Right ventricle myocardium superior (tissue), 1 donor: ENCODE measurements around the gene NFKBIE. TPM values are rescaled to one million over a fixed set of nuclear protein-coding genes. Genes with fewer than 3 reads are reported as not detected.
"Not testable (repeated sequence)": the region's sequence is repeated elsewhere in the genome, so short reads cannot be mapped to it uniquely, and the experiment has no call there.

Experiments
- ATAC-seq: fragments of 200-7000 bp; cut with Tn5 transposase; one replicate; pipeline ENCODE4 v1.9.1; 2020; ENCODE audit warnings: mild to moderate bottlenecking; ENCODE audit not compliant: poor library complexity
- DNase-seq: peaks from one replicate; pipeline ENCODE4 v3.0.0-alpha.2; 2020
- intact Hi-C: fragments of 100-400 bp; cut with DNase I; formaldehyde crosslinking; loops from one replicate; pipeline ENCODE4 v1.11.2; 2022
- total RNA-seq: library from RNA; stranded (reverse); fragmentation: NEBNext Ultra II Directional; extraction: Animal tissue kit (Norgen Biotek cat#: 25700); gene quantifications from one replicate; pipeline ENCODE4 v1.2.1, GENCODE V29; 2021
- donor health status: DM: no; HTN: yes; CAD: no; lungs with severe emphysema.

The NFKBIE gene
- total RNA-seq, 1 donor from 2014 or later, result 3.7 TPM

DNA sequence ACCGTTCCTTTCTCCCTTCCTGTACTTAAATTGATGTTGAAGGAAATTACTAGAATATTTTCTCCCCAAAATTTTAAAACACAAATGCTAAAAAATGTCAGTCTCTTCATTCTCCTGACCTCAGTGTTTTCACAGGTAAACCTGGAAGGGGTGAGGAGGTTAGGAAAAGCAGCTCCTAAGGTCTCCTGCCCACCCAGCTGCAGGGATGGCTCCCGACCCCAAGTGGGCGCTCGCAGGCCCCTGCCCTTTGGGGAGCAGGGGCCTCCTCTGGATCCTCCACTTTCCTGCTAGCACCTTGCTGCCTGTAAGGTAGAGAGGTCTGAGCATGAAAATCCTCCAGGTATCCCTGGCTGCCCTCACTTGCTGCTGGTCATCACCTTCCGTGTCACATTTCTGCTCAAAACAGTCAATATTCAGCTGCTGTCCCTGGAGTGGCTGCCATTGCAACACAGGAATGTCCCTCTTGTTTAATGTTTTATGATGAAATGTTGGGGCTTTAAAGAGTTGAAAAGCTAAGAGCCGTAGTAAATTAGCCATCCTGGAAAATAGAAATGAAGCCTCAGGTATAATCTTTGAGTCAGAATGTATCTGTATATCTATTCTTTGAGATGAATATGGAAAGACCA lies 29.3 kb downstream of the NFKBIE start:
- no peak for DNase-seq
- intact Hi-C loops, result loop anchor here (5.0 kb wide), 1 partner anchor 64 kb away; no protein-coding TSS in a partner anchor

DNA sequence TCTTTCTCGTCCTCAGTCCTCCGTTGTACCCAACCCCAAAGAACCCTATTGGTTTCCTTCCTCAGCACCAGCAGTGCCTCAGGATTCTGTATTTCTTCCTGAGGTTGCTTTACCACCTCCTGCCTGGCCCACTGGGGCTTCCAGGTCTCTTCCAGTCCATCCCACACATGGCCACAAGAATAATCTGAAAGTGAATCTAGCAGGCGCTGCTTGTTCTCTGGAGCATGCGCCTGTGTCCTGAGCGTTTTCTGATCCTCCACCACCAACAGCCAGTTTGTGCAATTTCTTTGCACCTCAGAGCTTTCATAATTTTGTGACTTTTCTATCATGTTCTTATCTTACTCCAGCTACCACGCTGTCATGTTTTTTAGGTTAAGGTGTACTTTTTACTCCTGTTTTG lies 30.1 kb downstream of the NFKBIE start:
- no peak for ATAC-seq
- DNase-seq, result no peak
- intact Hi-C loops, result loop anchor here (5.0 kb wide), 1 partner anchor 63 kb away; no protein-coding TSS in a partner anchor

More for the DNA sequence above, 29.3 kb downstream of the NFKBIE start:
- no peak for ATAC-seq

DNA sequence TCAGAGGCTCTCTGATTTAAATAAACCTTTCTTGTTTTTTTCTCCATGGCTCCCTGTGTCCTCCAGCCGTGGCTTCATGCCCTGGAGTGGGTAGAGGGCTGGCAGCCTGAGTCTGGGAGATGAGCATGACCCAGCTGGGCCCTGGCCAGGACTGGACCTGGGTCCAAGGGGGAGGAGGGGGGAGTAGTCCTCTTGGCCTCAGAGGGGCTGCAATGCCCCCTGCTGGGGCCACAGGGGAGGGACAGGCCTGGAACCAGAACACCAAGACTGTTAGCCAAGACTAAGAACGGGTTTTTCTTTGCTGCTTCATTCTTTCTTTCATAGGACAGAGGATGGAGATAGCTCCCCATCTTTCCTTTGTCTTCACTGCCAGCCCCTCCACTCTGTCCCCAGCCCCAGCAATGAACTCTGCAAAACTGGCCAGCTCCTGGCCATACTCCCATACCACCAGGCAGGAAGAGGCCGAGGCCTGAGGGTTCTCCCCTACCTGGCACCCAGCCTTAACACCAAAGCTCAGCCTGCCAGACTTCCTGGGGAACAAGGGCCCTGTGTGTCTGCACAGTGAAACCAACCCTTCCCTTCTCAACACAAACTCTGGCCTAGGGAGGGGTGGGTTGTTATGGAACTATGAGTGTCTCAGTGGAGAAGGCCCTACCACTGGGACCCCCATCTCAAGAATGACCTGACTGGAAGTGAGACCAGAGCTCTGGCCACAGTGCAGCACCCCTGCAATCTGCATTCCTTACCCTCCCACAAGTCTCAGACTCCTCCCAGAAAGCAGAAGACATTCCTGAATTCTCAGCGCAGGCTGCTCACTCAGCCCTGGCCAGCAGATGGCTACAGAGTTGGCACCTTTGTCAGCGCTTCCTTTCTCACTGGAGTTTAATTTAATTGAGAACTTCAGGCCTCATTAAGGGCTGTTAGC lies 31.0 kb downstream of the NFKBIE start:
- ATAC-seq (peak; percentile 61), DNase-seq (peak; percentile 92)
- intact Hi-C loops, result loop anchor here (5.0 kb wide), 1 partner anchor 62 kb away; no protein-coding TSS in a partner anchor

DNA sequence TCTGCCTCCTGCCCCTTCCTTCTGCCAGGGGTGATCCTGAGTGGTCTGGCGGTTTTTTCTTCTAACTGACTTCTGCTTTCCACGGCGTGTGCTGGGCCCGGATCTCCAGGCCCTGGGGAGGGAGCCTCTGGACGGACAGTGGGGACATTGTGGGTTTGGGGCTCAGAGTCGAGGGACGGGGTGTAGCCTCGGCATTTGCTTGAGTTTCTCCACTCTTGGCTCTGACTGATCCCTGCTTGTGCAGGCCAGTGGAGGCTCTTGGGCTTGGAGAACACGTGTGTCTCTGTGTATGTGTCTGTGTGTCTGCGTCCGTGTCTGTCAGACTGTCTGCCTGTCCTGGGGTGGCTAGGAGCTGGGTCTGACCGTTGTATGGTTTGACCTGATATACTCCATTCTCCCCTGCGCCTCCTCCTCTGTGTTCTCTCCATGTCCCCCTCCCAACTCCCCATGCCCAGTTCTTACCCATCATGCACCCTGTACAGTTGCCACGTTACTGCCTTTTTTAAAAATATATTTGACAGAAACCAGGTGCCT lies 31.7 kb downstream of the NFKBIE start:
- DNase-seq, result no peak
- intact Hi-C loops, result no loop called here
- ATAC-seq, result peak; percentile 30

DNA sequence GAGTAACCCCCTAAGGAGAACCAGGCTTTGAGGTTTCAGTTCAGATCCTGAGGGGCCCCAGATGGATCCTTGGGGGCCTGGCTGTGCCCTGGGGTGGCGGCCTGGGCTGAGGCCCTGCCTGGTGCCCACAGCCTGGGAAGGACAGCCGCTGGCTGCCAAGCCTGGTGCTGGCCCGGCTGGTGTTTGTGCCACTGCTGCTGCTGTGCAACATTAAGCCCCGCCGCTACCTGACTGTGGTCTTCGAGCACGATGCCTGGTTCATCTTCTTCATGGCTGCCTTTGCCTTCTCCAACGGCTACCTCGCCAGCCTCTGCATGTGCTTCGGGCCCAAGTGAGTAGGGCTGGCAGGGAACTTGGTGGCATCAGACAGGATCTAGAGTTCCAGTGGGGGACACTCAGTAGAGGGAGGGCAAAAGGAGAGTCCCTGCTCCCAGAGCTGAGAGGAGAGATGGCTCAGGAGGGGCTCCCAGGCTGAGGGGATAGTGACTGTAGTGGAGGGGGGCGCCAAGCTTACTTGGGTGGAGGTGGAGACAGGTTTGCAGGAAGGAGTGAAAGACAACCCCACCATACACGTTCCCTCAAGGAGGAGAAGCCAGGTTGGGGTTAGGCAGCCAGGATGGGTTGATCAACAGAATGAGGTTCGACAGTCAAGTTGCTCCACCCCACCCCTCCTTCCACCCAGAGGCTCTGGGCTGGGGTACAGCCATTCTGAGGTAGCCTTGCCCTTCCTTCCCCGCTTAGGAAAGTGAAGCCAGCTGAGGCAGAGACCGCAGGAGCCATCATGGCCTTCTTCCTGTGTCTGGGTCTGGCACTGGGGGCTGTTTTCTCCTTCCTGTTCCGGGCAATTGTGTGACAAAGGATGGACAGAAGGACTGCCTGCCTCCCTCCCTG lies 32.4 kb downstream of the NFKBIE start:
- no peak for ATAC-seq
- intact Hi-C loops, result no loop called here
- DNase-seq, result no peak

- ATAC-seq, DNase-seq, intact Hi-C loops: not testable (repeated sequence)
Observed at GRCh38 chr6:44231426-44231825, 33.9 kb downstream of the NFKBIE start.

DNA sequence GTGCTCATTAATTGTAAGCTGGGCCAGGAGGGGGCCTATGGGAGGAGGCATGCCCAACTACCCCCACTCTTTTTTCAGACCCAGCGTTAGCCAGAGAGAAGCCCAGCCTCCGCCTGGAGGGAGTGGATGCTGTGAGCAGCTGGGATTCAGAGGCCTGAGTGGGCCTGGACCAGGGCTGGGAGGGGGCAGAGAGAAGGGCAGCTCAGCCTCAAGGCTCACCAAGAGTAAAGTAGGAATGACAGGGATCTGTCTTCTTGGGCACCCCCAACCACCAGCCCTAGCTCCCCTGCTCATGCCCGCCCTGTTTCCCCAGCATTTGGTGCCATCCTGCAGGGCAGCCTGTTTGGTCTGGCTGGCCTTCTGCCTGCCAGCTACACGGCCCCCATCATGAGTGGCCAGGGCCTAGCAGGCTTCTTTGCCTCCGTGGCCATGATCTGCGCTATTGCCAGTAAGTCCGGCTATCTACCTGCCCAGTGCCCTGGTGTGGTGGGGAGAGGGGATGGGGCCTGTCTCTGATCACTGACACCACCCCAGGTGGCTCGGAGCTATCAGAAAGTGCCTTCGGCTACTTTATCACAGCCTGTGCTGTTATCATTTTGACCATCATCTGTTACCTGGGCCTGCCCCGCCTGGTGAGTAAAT lies 35.2 kb downstream of the NFKBIE start:
- ATAC-seq, result no peak
- no peak for DNase-seq
- intact Hi-C loops, result no loop called here

DNA sequence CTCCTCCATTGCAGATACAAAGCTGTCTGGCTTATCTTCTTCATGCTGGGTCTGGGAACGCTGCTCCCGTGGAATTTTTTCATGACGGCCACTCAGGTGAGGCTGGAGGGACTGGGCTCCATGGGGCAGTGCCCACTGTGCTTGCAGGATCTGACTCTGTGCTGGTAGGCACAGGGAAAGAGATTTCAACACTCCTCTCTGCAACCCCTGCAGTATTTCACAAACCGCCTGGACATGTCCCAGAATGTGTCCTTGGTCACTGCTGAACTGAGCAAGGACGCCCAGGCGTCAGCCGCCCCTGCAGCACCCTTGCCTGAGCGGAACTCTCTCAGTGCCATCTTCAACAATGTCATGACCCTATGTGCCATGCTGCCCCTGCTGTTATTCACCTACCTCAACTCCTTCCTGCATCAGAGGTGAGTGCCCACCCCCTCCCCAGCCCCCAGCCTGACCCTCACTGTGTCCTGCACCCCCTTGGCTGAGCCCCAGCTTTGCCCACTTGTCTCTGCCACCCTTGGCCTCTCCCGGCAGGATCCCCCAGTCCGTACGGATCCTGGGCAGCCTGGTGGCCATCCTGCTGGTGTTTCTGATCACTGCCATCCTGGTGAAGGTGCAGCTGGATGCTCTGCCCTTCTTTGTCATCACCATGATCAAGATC lies 35.8 kb downstream of the NFKBIE start:
- DNase-seq, result peak; percentile 70
- peak; percentile 54 for ATAC-seq
- intact Hi-C loops, result no loop called here

DNA sequence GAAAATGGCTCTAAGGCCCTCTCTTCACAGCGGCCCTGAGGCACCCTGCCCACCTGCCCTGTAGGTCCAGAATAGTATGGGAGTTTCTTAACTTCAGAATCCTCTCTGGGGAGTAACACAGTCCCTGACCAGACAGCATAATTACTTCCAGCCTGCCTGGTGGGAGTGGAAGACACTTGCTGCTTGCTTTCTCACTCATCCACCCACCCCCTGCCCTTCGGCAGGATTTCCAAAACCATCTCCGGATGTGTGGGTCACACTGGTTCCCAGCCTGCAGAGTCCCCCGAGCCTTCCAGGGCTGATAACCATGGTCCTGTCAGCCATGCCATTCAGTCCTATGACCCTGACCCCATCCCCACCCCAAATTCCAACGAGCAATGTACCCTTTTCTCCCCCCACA lies 36.5 kb downstream of the NFKBIE start:
- intact Hi-C loops, result no loop called here
- no peak for DNase-seq
- ATAC-seq, result no peak

DNA sequence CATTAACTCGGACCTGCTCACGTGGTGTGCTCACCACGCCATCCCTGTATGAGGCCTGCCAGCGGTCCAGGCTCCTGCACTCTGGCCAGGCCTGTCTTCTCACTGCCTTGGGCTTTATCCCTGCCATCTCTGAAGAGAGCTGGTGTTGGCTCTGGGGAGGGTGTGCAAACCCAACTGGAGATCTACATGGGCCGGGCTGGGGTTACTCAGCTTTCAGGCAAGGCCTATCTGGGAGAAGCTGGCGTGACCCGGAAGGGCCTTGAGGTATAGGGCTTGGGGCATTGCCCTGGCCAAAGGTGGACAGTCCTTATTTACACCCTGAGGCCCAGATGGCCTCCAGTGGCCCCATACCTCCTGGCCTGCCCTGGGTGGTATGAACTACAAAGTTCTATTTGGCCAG lies 36.9 kb downstream of the NFKBIE start:
- ATAC-seq (no peak), DNase-seq (no peak)
- intact Hi-C loops, result no loop called here

GRCh38 chr6:44228031-44228430 lies 37.3 kb downstream of the NFKBIE start:
- intact Hi-C loops, result no loop called here
- ATAC-seq, result no peak
- no peak for DNase-seq

GRCh38 chr6:44227148-44227793 lies 38.1 kb downstream of the NFKBIE start:
- ATAC-seq (peak; percentile 0), DNase-seq (peak; percentile 54)
- intact Hi-C loops, result no loop called here

DNA sequence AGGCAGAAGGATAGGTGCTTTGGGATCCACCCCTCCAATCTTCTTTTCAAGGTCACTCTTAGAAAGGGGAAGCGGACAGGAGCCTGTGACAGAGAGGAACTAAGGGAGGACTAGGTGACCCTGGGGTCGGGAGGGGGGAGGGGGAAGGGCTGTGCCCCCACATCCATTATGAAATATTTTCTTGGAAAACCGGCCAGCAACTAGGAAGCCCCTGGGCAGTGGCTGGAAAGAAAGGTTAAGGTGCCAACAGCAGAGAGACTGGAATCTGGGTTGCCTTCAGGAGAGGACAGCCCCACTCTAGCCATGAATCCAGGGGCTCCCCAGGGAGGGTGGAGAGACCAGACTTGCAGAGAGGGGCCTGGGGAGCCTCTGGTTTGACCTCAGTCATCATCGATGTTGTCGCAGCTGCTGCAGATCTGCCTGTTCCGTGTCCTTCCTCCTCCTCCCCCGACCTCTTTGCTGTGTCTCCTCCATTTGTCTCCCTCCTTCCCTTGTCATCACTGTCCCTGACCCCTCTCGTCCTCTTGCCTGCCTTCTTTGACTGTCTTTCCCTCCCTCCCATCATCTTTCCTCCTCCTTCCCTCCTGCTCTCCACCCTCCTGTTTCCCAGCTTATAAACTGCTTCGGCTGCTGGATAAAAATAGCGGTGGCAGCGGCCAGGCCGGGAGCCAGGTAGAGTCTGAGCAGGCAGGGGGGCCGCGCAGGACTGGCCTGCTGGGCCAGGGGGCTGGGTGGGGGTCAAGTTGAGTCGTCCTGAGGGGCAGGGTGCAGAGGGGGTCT lies 38.8 kb downstream of the NFKBIE start:
- ATAC-seq (peak; percentile 50), DNase-seq (peak; percentile 75)
- intact Hi-C loops, result no loop called here

GRCh38 chr6:44225579-44226325 lies 39.6 kb downstream of the NFKBIE start:
- DNase-seq, result no peak
- ATAC-seq, result no peak
- intact Hi-C loops, result no loop called here

DNA sequence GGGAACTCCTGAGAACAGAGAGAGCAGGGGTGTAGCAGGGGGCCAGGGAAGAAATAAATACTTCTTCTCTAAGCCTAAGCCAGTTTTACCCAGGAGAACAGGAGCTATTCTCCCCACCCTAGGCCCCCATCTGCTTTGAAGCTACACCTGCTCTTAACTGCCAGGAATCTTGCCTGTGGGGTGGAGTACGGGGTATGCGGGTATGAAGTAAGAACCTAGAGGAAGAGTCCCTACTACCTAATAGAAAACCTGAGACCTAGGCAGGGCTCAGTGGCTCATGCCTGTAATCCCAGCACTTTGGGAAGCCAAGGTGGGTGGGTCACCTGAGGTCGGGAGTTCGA lies 40.4 kb downstream of the NFKBIE start:
- intact Hi-C loops, result no loop called here
- ATAC-seq, result no peak
- no peak for DNase-seq
